DOHH2 (cell line): ENCODE results near the gene TMEM244.

Source experiments
- H3F3A ChIP-seq: fragments of 200-600 bp; sonication (generic), shearing (Covaris generic); 2 replicates; pipeline ENCODE4 v1.6.0; 2016; ENCODE audit warnings: antibody characterized with exemption, mild to moderate bottlenecking; ENCODE audit not compliant: control insufficient read depth, insufficient read depth
- H3K27ac ChIP-seq: fragments of 200-600 bp; sonication (generic); 2 replicates; pipeline ENCODE4 v1.5.1; 2014; ENCODE audit warnings: low read depth, mild to moderate bottlenecking, low read length, moderate library complexity
- H3K27me3 ChIP-seq: fragments of 200-600 bp; sonication (generic); 2 replicates; pipeline ENCODE4 v1.6.1; 2014; ENCODE audit warnings: mild to moderate bottlenecking, low read length, mixed read lengths; ENCODE audit not compliant: control insufficient read depth
- H3K36me3 ChIP-seq: fragments of 200-600 bp; sonication (generic); 2 replicates; pipeline ENCODE4 v1.6.1; 2014; ENCODE audit warnings: mild to moderate bottlenecking, low read length, moderate library complexity, mixed read lengths; ENCODE audit not compliant: control insufficient read depth
- H3K4me1 ChIP-seq: fragments of 200-600 bp; sonication (generic); 2 replicates; pipeline ENCODE4 v1.6.1; 2014; ENCODE audit warnings: mild to moderate bottlenecking, low read length, mixed read lengths; ENCODE audit not compliant: control insufficient read depth
- H3K4me2 ChIP-seq: fragments of 200-600 bp; sonication (generic); 2 replicates; pipeline ENCODE4 v1.6.0; 2014; ENCODE audit warnings: mild to moderate bottlenecking, low read length, moderate library complexity
- H3K4me3 ChIP-seq: fragments of 200-600 bp; sonication (generic); 2 replicates; pipeline ENCODE4 v1.5.1; 2014; ENCODE audit warnings: mild to moderate bottlenecking, low read length, mixed read lengths
- H3K79me2 ChIP-seq: fragments of 200-600 bp; sonication (generic); 2 replicates; pipeline ENCODE4 v1.6.1; 2014; ENCODE audit warnings: mild to moderate bottlenecking, low read length, mixed read lengths; ENCODE audit not compliant: control insufficient read depth
- H3K9me2 ChIP-seq: fragments of 200-600 bp; sonication (generic); replicated peaks from 2 replicates; pipeline ENCODE4 v1.6.1; 2014; ENCODE audit warnings: mild to moderate bottlenecking, low read length, mixed read lengths; ENCODE audit not compliant: control insufficient read depth
- H3K9me3 ChIP-seq: fragments of 200-600 bp; sonication (generic); 2 replicates; pipeline ENCODE4 v1.6.1; 2014; ENCODE audit warnings: antibody characterized with exemption, low read length, mixed read lengths; ENCODE audit not compliant: control insufficient read depth, insufficient read depth
- H4K20me1 ChIP-seq: fragments of 200-600 bp; sonication (generic); 2 replicates; pipeline ENCODE4 v1.6.0; 2014; ENCODE audit warnings: low read depth, mild to moderate bottlenecking, antibody characterized with exemption, low read length, moderate library complexity; ENCODE audit not compliant: control insufficient read depth, insufficient read depth
- EZH2phosphoT487 ChIP-seq: fragments of 200-600 bp; sonication (generic); IDR thresholded peaks from 2 replicates; pipeline ENCODE4 v1.6.1; 2017; ENCODE audit warnings: borderline replicate concordance, mild to moderate bottlenecking, antibody characterized with exemption, low read length, moderate library complexity, mixed read lengths
- TF ChIP-seq, protein P1 (sequence below): fragments of 200-600 bp; sonication (generic); IDR thresholded peaks from one replicate; pipeline ENCODE4 v1.5.1; 2014; ENCODE audit warnings: antibody characterized with exemption, mild to moderate bottlenecking, low read depth, low read length; ENCODE audit not compliant: poor library complexity, severe bottlenecking

The TMEM244 gene

DNA sequence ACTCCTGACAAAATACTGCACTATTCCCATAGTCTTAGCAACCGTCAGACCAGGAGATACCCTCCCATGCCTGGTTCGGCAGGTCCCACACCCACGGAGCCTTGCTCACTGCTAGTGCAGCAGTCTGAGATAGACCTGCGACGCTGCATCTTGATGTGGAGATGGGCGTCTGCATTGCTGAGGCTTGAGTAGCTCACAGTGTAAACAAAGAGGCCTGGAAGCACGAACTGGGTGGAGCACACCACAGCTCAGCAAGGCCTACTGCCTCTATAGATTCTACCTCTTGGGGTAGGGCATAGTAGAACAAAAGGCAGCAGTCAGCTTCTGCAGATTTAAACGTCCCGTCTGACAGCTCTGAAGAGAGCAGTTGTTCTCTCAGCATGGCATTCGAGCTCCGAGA, 25.4 kb downstream of the TMEM244 start:
- Histone ChIP-seq H3K4me2 (no peak overlapping the region), H3K27me3 (no peaks in the 10 kb centered on the region), H3F3A (no peaks in the 10 kb centered on the region), H3K4me3 (no peak overlapping the region), H3K36me3 (no peaks in the 10 kb centered on the region), H4K20me1 (no peaks in the 10 kb centered on the region), H3K27ac (no peak overlapping the region), H3K9me2 (no peaks in the 10 kb centered on the region), H3K4me1 (no peaks in the 10 kb centered on the region), H3K79me2 (no peaks in the 10 kb centered on the region), H3K9me3 (no peaks in the 10 kb centered on the region)
- no peak for TF ChIP-seq EZH2phosphoT487
- TF ChIP-seq, protein P1, sequence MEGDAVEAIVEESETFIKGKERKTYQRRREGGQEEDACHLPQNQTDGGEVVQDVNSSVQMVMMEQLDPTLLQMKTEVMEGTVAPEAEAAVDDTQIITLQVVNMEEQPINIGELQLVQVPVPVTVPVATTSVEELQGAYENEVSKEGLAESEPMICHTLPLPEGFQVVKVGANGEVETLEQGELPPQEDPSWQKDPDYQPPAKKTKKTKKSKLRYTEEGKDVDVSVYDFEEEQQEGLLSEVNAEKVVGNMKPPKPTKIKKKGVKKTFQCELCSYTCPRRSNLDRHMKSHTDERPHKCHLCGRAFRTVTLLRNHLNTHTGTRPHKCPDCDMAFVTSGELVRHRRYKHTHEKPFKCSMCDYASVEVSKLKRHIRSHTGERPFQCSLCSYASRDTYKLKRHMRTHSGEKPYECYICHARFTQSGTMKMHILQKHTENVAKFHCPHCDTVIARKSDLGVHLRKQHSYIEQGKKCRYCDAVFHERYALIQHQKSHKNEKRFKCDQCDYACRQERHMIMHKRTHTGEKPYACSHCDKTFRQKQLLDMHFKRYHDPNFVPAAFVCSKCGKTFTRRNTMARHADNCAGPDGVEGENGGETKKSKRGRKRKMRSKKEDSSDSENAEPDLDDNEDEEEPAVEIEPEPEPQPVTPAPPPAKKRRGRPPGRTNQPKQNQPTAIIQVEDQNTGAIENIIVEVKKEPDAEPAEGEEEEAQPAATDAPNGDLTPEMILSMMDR, result no peak

DNA sequence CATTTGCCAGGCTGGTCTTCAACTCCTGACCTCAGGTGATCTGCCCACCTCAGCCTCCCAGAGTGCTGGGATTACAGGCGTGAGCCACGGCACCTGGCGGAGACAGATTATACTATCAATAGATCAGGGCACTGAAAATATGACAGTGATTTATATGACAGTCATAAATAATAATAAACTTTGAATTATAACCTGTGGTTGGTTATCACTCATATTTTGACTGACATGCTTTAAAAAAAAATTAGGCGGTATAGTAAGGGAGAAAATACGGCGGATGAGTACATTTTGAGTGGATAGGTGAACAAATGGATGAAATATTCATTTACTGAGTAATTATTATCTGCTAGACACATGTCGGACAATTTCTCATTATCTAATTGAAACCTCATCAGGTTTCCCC, 28.8 kb downstream of the TMEM244 start:
- H4K20me1 ChIP-seq, result no peaks in the 10 kb centered on the region
- no peak overlapping the region for H3K4me2 ChIP-seq
- H3K9me3 ChIP-seq, result no peaks in the 10 kb centered on the region
- H3K79me2 ChIP-seq, result no peaks in the 10 kb centered on the region
- H3F3A ChIP-seq, result no peaks in the 10 kb centered on the region
- H3K4me1 ChIP-seq, result no peaks in the 10 kb centered on the region
- no peak overlapping the region for H3K4me3 ChIP-seq
- H3K27ac ChIP-seq, result no peak overlapping the region
- no peaks in the 10 kb centered on the region for H3K27me3 ChIP-seq
- H3K36me3 ChIP-seq, result no peaks in the 10 kb centered on the region
- H3K9me2 ChIP-seq, result no peaks in the 10 kb centered on the region
- TF ChIP-seq, protein P1, result no peak
- TF ChIP-seq EZH2phosphoT487, result no peak

DNA sequence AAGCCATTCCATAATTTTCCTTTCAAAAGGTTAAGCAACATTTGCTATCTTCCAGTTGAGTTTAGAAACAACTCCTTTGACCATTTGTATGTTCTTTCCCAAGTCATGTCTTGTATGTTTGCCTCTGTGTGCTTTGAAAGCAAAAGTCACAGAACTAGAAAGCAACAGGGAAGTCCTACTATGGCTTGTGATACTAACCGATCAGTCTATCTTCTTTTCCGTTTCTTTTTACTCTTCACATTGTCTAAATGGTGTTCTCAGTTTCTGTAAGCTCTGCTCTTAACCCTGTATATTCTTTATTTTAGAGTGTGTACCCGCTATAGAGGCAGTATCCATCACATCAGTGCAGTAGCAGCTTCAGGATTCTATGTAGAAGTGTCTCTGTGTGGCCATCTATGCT, 32.9 kb downstream of the TMEM244 start:
- no peaks in the 10 kb centered on the region for H3K9me3 ChIP-seq
- no peak for TF ChIP-seq EZH2phosphoT487
- TF ChIP-seq, protein P1, result no peak
- no peaks in the 10 kb centered on the region for H3K4me1 ChIP-seq
- no peaks in the 10 kb centered on the region for H3K27me3 ChIP-seq
- H4K20me1 ChIP-seq, result no peaks in the 10 kb centered on the region
- no peaks in the 10 kb centered on the region for H3K9me2 ChIP-seq
- H3K27ac ChIP-seq, result no peak overlapping the region
- no peaks in the 10 kb centered on the region for H3F3A ChIP-seq
- no peak overlapping the region for H3K4me3 ChIP-seq
- no peaks in the 10 kb centered on the region for H3K79me2 ChIP-seq
- no peak overlapping the region for H3K4me2 ChIP-seq
- no peaks in the 10 kb centered on the region for H3K36me3 ChIP-seq

DNA sequence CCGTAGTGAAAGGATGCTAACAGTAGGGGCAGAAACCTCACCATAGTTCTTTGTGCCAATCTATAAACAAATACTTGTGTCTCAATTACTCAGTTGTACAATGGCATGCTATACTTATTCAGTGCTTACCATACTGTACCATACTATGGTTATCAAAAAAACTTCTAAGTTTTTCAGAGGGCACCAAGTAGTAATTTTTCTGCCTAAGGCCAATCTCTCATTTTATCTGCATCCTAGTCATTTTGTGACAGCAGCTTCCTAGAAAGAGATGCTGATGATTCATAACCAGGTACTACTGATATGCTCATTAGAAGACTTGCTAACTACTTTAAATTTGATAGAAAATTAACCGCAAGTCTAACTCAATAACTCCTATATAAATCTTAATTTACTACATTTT, 42.9 kb downstream of the TMEM244 start:
- no peak overlapping the region for H3K27ac ChIP-seq
- H3K27me3 ChIP-seq, result no peaks in the 10 kb centered on the region
- TF ChIP-seq, protein P1, result no peak
- no peak for TF ChIP-seq EZH2phosphoT487

More for the DNA sequence above, 42.9 kb downstream of the TMEM244 start:
- Histone ChIP-seq H3K79me2 (no peaks in the 10 kb centered on the region), H3K36me3 (no peaks in the 10 kb centered on the region), H3K9me3 (no peaks in the 10 kb centered on the region), H3K9me2 (no peaks in the 10 kb centered on the region), H3K4me3 (no peak overlapping the region), H3K4me1 (no peaks in the 10 kb centered on the region), H3K4me2 (no peak overlapping the region), H3F3A (no peaks in the 10 kb centered on the region), H4K20me1 (no peaks in the 10 kb centered on the region)
